Activated T-cell treated with anti-CD3 and anti-CD28 coated beads for 1 hour (primary cell): Measurements from ENCODE around the gene ACAD9.
"Not testable (repeated sequence)": the region's sequence is repeated elsewhere in the genome, so short reads cannot be mapped to it uniquely, and the experiment has no call there.

ENCODE experiments used
- DNase-seq: peaks from one replicate; pipeline ENCODE4 v3.0.0-alpha.2; 2020; ENCODE audit warnings: low read depth

ACAD9 gene

DNA sequence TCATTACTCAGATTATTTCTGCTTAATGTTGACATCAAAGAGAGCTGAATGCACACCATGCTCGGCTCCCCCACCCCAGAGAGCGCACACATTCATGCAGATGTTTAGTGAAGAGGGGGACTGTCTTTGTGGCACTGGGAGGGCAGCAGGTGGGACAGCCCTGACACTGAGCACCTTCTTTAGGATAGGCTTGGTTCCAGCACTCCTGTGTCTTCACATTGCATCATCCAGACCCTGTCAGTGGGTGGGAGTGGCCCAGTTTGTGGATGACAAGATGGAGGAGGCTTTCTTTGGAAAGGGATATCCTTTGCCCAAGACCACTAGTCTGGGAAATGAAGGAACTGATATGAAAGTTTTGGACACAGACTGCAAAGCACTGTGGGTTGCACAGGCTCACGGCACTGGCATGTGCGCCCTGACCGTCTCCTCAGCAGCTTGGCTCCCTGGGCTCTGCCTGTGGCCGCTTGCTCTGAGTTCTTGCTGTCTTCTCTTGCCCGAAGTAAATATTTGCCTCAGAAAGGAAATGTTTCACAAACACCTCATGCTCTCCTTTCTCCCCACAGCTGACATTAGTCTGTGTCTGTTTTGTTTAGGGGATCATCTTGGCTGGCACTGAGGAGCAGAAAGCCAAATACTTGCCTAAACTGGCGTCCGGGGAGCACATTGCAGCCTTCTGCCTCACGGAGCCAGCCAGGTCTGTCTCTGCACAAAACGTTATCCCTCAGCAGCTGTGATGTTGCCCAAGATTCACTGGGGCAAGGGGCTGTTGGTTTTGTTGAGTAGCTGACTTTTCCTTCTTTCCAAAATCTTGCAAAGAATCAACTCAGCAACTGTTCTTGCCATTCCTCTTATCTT lies 16.6 kb downstream of the ACAD9 start:
- no peak for DNase-seq

- no peak for DNase-seq
Measured at GRCh38 chr3:128902426-128902825, 23.0 kb downstream of the ACAD9 start.

DNA sequence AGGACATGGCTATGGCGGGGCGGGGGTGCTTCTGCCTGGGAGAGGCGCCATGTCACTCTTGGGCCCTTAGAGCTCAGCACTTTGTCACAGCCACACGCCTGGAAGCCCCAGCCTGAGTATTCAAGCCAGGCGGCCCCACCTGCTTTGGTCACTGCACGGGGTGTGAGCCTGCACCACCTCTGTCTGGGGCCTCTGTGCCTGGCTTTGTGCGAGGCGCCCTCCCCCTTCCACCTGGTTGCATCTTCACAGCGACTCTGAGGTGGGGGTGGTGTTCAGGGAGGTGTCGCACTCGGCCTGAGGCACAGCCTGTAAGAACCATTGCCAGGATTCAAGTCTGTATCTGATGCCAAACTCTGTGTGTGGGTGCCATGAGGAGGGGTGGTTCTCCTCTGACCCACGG lies 24.1 kb downstream of the ACAD9 start:
- no peak for DNase-seq

- DNase-seq, result no peak
Measured at GRCh38 chr3:128906031-128906803, 26.8 kb downstream of the ACAD9 start.

GRCh38 chr3:128906804-128907525 lies 27.5 kb downstream of the ACAD9 start:
- DNase-seq, result no peak

- DNase-seq, result no peak
Measured at GRCh38 chr3:128907706-128908445, 28.5 kb downstream of the ACAD9 start.

DNA sequence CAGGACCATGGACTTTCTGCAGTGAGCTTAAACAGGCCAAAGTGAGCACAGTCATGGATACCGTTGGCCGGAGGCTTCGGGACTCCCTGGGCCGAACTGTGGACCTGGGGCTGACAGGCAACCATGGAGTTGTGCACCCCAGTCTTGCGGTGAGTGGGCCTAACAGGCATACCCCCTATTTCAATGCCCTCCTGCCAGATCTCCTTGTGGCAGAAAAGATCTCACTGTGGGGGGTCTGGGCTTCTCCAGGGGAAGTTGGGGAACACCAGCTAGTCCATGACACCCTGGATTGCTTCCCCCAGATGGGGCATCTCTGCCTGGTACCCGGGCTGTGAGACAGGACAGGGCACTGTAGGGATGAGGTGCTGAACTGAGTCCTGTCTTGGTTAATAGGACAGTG lies 29.5 kb downstream of the ACAD9 start:
- DNase-seq, result no peak

- no peak for DNase-seq
Measured at GRCh38 chr3:128910006-128910405, 30.6 kb downstream of the ACAD9 start.

DNA sequence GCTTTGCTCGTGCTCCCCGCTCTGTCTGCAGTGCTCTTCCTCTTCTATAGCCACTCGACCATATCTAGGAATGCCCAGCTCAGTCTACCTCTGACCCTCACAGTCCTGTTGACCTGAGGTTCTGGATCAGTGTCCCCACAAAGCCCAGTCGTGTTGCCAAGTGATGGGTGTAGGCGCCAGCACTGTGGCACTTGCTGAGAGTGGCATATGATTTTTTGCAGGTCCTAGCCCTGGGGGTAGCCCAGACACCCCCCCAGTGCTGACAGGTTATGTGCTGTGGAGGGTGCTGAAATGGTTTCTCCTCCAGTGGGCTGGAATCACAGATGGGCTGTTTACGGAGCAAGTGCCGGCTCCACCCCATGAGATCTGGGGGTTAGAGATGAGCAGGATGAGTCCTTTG lies 32.5 kb downstream of the ACAD9 start:
- DNase-seq, result no peak

DNA sequence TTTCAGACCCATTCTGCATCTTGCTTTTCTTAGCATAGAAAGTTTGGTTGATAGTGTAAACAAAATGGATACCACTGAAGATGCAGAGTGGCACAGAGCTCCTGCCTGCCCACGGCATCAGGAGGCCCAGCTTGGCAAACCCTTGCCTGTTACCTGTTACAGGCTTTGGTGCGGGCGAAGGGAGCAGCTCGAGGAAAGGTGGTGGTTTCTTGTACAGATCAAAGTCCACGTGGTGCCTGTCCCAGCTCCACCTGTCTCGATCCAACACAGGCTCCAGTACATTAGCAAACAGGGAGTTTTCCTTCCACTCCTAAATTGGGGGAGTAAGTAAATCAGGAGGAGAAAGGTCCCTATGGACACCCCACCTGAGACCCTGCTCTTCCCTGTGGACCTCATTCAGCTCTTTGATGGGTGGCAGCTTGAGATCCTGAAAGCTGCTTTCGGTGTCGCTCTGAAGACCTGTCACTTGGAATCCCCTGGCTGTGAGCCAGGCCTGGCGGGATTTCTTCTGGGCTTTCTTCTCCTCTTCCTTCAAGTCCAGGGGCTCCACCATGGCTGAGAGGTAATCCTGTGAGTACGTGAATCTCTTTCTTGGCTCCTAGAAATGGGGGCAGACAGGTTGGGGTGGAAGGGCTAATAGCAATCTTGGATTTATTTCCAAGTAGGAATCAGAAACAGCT lies 35.7 kb downstream of the ACAD9 start:
- no peak for DNase-seq

GRCh38 chr3:128917291-128917690 lies 37.9 kb downstream of the ACAD9 start:
- no peak for DNase-seq

DNA sequence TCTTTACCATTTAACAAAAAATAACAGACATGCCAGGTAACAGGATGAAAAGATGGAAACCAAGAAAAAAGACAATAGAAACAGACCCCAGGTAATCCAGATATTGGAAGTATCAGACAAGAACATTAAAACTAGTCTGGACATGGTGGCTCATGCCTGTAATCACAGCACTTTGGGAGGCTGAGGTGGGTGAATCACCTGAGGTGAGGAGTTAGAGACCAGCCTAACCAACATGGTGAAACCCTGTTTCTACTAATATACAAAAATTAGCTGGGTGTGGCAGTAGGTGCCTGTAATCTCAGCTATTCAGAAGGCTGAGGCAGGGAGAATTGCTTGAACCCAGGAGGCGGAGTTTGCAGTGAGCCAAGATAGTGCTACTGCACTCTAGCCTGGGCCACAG lies 40.6 kb downstream of the ACAD9 start:
- DNase-seq, result no peak

DNA sequence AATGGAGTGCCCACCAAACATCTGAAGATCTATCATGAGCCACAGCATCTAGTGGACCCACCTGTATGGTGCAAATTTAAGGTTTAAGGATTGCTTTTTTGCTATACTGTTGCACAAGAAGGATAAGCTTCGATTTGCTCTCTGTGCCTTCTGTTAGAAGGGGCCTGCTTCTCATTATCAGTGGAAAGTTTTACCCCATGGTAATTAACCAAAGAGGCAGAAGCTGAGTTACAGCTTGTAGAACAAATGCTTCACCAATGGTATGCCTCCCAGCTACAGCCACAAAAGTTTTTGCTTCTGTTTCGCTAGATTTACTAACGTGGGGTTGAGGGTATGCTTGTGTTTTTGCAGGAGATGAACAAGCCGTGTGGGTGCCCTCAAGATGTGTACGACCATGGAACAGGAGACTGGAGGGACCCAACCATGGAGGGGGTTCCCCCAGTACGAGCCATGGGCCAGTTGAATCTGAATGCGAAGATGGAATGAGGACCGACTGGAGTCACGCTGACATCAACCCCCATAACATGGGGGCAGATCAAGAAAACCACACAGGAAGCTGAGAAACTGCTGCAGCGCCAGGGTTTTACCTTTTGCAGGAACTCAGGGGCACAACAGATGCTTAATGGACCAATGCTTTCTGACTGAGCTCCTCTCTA lies 43.5 kb downstream of the ACAD9 start:
- peak; percentile 15 for DNase-seq

DNA sequence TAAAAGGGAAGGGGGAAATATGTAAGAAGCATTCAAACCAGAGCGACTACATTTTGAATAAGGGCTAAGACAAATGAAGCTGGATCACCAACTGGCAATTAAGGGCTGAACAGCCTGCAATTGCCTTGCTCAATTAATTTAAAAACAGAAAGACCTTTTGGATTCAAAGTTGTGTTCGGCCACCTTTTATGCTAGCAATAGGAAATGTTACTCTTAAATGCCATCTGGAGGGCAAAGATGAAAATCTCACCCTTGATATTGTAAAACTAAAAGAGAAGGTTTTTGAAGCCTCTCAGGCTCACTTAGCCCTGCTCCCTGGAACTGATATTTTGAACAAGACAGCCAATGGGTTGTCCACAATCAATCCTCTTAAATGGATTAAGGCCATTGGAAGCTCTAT lies 44.2 kb downstream of the ACAD9 start:
- DNase-seq, result no peak

GRCh38 chr3:128923986-128924385 lies 44.6 kb downstream of the ACAD9 start:
- not testable (repeated sequence) for DNase-seq

- no peak for DNase-seq
Measured at GRCh38 chr3:128929364-128929763, 49.9 kb downstream of the ACAD9 start.

GRCh38 chr3:128931046-128931445 lies 51.6 kb downstream of the ACAD9 start:
- no peak for DNase-seq

GRCh38 chr3:128932516-128933212 lies 53.2 kb downstream of the ACAD9 start:
- DNase-seq, result no peak

GRCh38 chr3:128933213-128933921 lies 53.9 kb downstream of the ACAD9 start:
- DNase-seq, result no peak

GRCh38 chr3:128933922-128934253 lies 54.5 kb downstream of the ACAD9 start:
- DNase-seq, result no peak
